ENCODE measurements around the gene PIP4K2C. TPM values are rescaled to one million over a fixed set of nuclear protein-coding genes. Genes with fewer than 3 reads are reported as not detected.
"Not testable (repeated sequence)": the region's sequence is repeated elsewhere in the genome, so short reads cannot be mapped to it uniquely, and the experiment has no call there.

The PIP4K2C gene
- total RNA-seq, 1 donor from 2014 or later: 14.3 TPM

GRCh38 chr12:57583008-57583831 lies 7.8 kb upstream of the PIP4K2C start:
- DNase-seq (ENCODE audit: low spot score): peak; percentile 78

GRCh38 chr12:57584050-57584449 lies 6.9 kb upstream of the PIP4K2C start:
- no peak for DNase-seq (ENCODE audit: low spot score)

- no peak for DNase-seq (ENCODE audit: low spot score)
Measured at GRCh38 chr12:57584690-57585089, 6.3 kb upstream of the PIP4K2C start.

- DNase-seq (ENCODE audit: low spot score): no peak
Measured at GRCh38 chr12:57585156-57585555, 5.8 kb upstream of the PIP4K2C start.

DNA sequence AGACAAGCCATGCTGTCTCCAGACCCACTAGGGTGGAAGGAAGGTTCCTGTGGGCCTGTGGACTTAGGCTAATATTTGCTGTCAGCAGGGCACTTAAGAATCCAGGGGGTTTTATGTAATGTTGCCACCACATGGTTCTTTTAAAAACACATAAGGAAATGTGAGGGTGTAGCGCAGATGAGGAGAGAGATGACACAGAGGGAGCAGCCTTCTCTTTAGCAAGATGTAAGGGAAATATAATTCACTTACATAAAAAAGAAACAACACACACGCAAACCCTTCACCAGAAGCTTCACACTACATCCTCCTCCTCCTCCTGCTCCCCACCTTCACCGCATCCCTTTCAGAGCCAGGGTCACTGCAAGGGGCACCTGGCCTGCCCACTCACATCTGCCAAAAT lies 4.9 kb upstream of the PIP4K2C start:
- no peak for DNase-seq (ENCODE audit: low spot score)

DNA sequence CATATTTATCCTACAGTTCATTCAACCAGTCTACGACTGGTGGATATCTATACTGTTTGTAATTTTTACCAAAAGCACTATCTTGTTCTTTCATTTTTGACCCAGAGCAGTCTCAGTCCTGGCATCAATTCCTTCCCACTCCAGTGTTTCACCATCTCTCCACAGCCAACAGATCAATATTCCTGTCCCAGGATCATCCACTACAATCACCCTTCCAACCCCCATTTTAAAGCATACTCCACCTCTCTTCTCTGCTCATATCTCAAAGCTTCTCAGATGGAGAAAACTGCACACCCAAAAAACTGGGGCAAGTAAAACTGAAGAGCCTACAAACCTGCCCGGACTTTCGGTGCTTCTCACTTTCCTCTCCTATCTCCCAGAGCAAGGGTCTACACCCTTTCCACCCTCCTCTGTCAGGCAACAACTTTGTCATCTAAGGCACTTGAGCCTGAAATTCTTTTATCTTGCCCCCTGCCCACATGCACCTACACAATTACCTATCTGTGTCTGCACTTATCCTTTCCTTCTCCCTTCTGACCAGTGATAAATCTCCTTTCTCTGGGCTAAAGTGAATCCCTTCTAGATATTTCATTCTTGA lies 4.1 kb upstream of the PIP4K2C start:
- DNase-seq (ENCODE audit: low spot score): no peak

DNA sequence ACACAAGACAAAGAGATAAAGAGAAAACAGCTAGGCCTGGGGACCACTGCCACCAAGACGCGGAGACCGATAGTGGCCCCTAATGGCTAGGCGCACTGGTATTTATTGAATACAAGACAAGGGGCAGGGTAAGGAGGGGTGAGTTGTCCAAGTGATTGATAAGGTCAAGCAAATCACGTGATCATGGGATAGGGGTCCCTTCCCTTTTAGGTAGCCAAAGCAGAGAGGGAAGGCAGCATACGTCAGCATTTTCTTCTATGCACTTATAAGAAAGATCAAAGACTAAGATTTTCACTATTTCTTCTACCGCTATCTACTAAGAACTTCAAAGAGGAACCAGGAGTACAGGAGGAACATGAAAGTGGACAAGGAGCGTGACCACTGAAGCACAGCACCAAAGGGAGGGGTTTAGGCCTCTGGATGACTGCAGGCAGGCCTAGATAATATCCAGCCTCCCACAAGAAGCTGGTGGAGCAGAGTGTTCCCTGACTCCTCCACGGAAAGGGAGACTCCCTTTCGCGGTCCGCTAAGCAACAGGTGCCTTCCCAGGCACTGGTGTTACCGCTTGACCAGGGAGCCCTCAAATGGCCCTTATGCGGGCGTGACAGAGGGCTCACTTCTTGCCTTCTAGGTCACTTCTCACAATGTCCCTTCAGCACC lies 1.9 kb upstream of the PIP4K2C start:
- DNase-seq (ENCODE audit: low spot score): not testable (repeated sequence)

DNA sequence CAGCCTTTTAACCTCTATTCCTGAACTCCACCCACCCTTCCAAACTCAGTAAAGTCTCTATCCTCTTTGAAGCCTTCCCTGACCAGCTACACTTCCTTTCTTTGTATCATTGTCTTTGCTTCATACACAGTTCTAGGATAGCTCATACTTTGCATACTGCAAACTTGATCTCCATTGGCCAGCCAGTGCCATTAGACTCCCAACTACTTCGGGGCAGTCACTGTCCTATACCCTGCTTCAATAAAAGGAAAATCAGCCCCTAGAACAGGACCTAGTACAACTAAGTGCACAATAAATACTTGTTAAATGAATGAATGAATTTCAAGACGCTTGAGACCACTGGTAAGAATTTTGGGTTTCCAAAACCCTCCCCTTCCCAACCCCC lies 521 bp upstream of the PIP4K2C start:
- no peak for DNase-seq (ENCODE audit: low spot score)

- no peak for DNase-seq (ENCODE audit: low spot score)
Measured at GRCh38 chr12:57591782-57592325, 862 bp downstream of the PIP4K2C start.

DNA sequence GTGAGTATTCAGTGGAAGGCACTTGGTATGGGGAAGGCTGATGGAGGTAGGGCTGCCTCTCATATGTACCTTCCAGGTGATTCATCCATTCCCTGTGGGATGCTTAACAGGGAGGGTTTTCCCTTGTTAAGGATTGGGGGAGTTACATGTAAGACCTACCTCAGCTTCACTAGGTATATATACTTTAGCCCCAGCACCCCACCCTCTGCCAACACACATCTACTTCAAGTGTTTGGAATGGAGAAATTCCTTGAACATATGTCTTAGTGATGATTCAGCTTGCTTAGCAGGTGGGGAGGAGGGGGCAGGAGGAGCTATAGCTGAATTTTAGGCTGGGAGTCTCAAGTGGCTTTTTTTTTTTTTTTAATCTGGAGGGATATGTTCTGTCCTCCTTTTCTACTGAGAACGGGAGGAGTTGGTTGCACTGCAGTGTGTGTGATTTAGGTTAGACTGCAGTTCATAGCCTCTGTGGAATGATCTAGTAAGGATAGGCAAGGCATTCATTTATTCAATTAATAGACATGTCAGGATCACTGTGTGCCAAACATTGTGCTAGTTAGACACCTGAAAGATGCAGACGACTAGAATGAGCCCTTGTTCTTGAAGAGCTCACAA lies 1.7 kb downstream of the PIP4K2C start:
- DNase-seq (ENCODE audit: low spot score): no peak

GRCh38 chr12:57593187-57593586 lies 2.2 kb downstream of the PIP4K2C start:
- DNase-seq (ENCODE audit: low spot score): no peak

DNA sequence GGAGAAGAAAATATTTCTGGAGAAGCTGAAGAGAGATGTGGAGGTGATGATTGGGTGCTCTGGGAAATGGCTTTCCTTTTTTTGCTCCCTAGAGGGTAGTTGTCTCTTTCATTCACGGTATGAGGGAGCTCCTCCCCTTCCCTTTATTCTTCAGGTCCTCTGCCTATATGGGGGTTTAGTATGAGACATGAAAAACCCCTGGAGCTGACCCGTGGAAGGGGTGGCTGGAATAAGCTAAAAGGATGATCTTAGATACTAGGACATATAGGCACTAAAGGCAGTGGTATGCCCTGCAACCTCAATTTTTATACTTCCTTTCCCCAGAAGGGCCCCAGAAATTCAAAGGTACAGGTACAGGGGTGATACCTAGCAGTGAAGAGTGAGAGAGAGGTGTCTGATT lies 9.4 kb downstream of the PIP4K2C start:
- no peak for DNase-seq (ENCODE audit: low spot score)

DNA sequence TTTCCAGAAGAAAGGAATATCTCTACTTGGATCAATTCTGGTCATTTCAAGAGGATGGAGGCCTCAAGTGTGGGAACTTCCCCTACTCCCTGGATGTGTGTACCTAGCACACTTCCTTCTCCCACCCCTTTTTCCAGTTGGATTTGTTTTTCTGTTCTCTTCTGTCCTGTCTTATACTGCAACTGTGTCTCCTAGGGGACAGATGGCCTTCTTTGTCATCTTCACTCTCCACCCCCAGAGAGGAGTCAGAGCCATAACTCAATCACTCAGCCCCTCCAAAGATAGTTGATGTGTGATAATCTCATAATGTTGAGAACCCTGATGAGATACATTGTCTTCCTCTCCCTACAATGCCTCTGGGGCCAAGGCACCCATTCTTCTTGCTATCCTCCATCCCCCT lies 11.6 kb downstream of the PIP4K2C start:
- no peak for DNase-seq (ENCODE audit: low spot score)

- no peak for DNase-seq (ENCODE audit: low spot score)
Measured at GRCh38 chr12:57603324-57603723, 12.3 kb downstream of the PIP4K2C start.

DNA sequence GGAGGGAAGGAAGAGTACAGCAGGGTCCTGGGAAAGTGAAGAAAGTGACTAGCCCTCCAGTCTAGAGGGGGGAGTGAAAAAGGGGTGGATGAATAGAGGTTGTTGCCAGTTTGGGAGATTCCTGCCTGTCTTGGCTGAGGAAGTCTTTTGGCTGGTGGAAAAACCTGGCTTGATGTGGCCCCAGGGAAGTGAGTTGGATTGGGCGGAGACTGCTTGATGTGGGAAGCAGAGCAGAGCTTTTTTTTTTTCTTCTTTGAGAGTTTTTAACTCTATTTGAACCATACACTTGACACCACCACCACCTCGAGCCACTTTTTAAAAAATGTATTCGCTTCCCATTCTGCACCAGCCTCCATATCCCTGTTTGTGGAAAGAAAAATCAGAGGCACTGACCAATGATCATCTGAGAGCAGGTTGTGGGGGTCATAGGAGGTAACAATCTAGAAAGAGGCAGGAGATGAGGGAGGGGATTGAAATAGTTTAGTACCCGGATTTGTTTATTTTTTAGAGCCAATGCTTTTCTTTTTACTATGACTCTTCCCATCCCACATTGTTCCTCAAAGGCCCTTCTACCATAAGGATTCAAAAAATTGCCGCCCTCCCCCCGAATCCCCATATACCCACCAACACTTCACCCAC lies 12.9 kb downstream of the PIP4K2C start:
- DNase-seq (ENCODE audit: low spot score): peak; percentile 39

GRCh38 chr12:57604454-57604991 lies 13.5 kb downstream of the PIP4K2C start, which contains the start of gene DTX3:
Gene DTX3 (plus strand): TSS chr12:57604824. CDS start chr12:57606518, 1,694 bp downstream.
- peak; percentile 71 for DNase-seq (ENCODE audit: low spot score)

DNA sequence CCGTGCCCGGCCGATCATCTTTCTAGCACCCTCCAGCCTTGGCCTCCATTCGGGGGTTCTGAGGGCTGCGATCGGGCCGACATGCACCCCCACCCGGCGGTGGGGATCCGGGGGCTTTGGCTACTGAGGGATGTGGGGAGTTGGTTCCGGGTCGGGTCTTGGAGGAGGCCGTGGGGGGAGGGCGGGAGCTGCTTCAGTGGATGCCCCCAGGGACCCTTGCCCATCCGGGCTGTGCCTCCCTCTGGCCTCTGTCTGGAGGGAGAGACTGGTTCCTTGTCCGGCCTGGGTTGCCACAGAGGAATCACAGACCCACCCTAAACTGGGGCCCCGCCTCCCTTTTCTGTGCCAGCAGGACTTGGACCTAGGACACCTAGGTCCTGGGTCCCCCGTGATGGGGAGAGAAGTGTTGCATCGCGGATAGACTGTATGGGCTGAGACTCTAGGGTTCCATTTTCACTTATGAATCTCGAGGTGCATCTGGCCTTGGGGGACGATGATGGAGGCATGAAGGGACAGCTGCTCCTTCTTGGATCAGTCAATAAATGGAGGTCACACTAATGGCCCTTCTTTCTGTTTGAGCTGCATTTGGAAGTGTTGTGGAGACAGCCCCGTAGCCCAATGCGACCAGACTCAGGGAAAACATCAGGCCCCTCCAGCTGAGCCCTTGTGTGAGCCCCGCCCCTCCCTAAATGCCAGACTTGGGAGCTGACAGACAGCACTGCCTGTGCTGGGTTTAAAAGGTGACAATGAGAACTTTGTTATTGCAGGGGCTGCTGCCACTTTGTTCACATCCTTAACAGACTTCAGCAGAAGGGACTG lies 14.2 kb downstream of the PIP4K2C start:
- peak; percentile 89 for DNase-seq (ENCODE audit: low spot score)

- peak; percentile 2 for DNase-seq (ENCODE audit: low spot score)
Measured at GRCh38 chr12:57605811-57606311, 14.9 kb downstream of the PIP4K2C start.

GRCh38 chr12:57606399-57606798 lies 15.4 kb downstream of the PIP4K2C start:
- no peak for DNase-seq (ENCODE audit: low spot score)

GRCh38 chr12:57606821-57607220 lies 15.8 kb downstream of the PIP4K2C start:
- DNase-seq (ENCODE audit: low spot score): peak; percentile 71

Measured in mesenteric fat pad (tissue), 1 donor.